SK-N-SH (cell line): ENCODE data around the gene POLR1A. TPM values are rescaled to one million over a fixed set of nuclear protein-coding genes. Genes with fewer than 3 reads are reported as not detected.
A peak's percentile ranks its signal among the peaks of the same experiment; 100 is the strongest.

Experiments
- CTCF ChIA-PET: fragments of 300-600, 350-600 bp; formaldehyde crosslinking; extraction: SDS; loops from one replicate; lab custom pipeline; 2021; lab: Yijun Ruan, JAX
- POLR2A ChIA-PET: fragments of 350-600 bp; sonication (Branson Sonifier 250); formaldehyde crosslinking; extraction: SDS; loops from one replicate; lab custom pipeline; 2020; ENCODE audit warnings: antibody characterized with exemption, inconsistent platforms; lab: Yijun Ruan, JAX
- DNase-seq: peaks from one replicate; pipeline ENCODE4 v3.0.0; 2012
- H2AFZ ChIP-seq: fragments of 200-600 bp; sonication (generic); 2 replicates; pipeline ENCODE4 v1.8.1; 2016; ENCODE audit warnings: antibody characterized with exemption, mild to moderate bottlenecking, low read depth
- H3F3A ChIP-seq: fragments of 200-600 bp; sonication (generic); replicated peaks from 2 replicates; pipeline ENCODE3; 2016; ENCODE audit warnings: antibody characterized with exemption, mild to moderate bottlenecking; ENCODE audit not compliant: insufficient read depth
- H3K27ac ChIP-seq, 2 experiments: fragments of 200-500 bp in 1 of 2; fragments of 200-600 bp in 1 of 2; sonication (Bioruptor generic) in 1 of 2; sonication (generic), shearing (Covaris generic) in 1 of 2; 2 replicates each; pipeline versions ENCODE4 v1.5.1 to v1.6.1; 2014 to 2016; ENCODE audit warnings: low read depth in 2 of 2, inconsistent platforms in 1 of 2, low read length in 1 of 2, mild to moderate bottlenecking in 1 of 2, mixed read lengths in 1 of 2
- H3K27me3 ChIP-seq: fragments of 200-600 bp; sonication (generic), shearing (Covaris generic); 2 replicates; pipeline ENCODE4 v1.6.1; 2016; ENCODE audit warnings: mixed run types; ENCODE audit not compliant: insufficient read depth
- H3K36me3 ChIP-seq, 2 experiments: fragments of 200-500 bp in 1 of 2; fragments of 200-600 bp in 1 of 2; sonication (Bioruptor generic) in 1 of 2; sonication (generic) in 1 of 2; replicated peaks in 1 of 2; 2 replicates each; pipeline versions ENCODE3 to v1.5.1; 2014 to 2016; ENCODE audit warnings: low read length in 1 of 2, mild to moderate bottlenecking in 1 of 2; ENCODE audit not compliant: insufficient read depth in 2 of 2, control insufficient read depth in 1 of 2
- H3K4me1 ChIP-seq, 2 experiments: fragments of 200-500 bp in 1 of 2; fragments of 200-600 bp in 1 of 2; sonication (Bioruptor generic) in 1 of 2; sonication (generic), shearing (Covaris generic) in 1 of 2; 2 replicates each; pipeline versions ENCODE4 v1.5.1 to v1.6.1; 2014 to 2016; ENCODE audit warnings: low read depth in 1 of 2, low read length in 1 of 2, mixed run types in 1 of 2; ENCODE audit not compliant: insufficient read depth in 2 of 2, control insufficient read depth in 1 of 2
- H3K4me2 ChIP-seq: fragments of 200-600 bp; sonication (generic), shearing (Covaris generic); 2 replicates; pipeline ENCODE4 v1.6.1; 2017; ENCODE audit warnings: mixed run types
- H3K4me3 ChIP-seq, 2 experiments: fragments of 200-500 bp in 1 of 2; fragments of 200-600 bp in 1 of 2; sonication (Bioruptor generic) in 1 of 2; sonication (generic), shearing (Covaris generic) in 1 of 2; 2 replicates each; pipeline versions ENCODE4 v1.5.1 to v1.8.1; 2014 to 2016; ENCODE audit warnings: low read depth in 2 of 2, inconsistent platforms in 1 of 2, low read length in 1 of 2, mild to moderate bottlenecking in 1 of 2, mixed read lengths in 1 of 2, moderate library complexity in 1 of 2
- H3K79me2 ChIP-seq: fragments of 200-600 bp; sonication (generic); 2 replicates; pipeline ENCODE4 v1.8.1; 2017; ENCODE audit warnings: mild to moderate bottlenecking; ENCODE audit not compliant: insufficient read depth
- H3K9ac ChIP-seq: fragments of 200-600 bp; sonication (generic); 2 replicates; pipeline ENCODE4 v1.6.1; 2017; ENCODE audit warnings: mixed run types
- H3K9me2 ChIP-seq: fragments of 200-600 bp; sonication (generic); 2 replicates; pipeline ENCODE4 v1.6.1; 2017; ENCODE audit warnings: mixed run types
- H3K9me3 ChIP-seq: fragments of 200-600 bp; sonication (generic); 2 replicates; pipeline ENCODE4 v1.6.1; 2017; ENCODE audit warnings: mixed run types, mild to moderate bottlenecking, moderate library complexity
- H4K20me1 ChIP-seq: fragments of 200-600 bp; sonication (generic); 2 replicates; pipeline ENCODE4 v1.6.1; 2017; ENCODE audit warnings: mild to moderate bottlenecking, mixed run types; ENCODE audit not compliant: insufficient read depth
- EP300 ChIP-seq, 2 experiments: IDR thresholded peaks; 2 replicates each; pipeline versions ENCODE4 v1.4.0 to v1.6.1; 2012; ENCODE audit warnings: borderline replicate concordance in 1 of 2, low read depth in 1 of 2, low read length in 1 of 2
- FOXJ3 ChIP-seq: sonication (generic); formaldehyde crosslinking; IDR thresholded peaks from 2 replicates; pipeline ENCODE4 v1.5.1; 2020; ENCODE audit warnings: mild to moderate bottlenecking, missing genetic modification reagents
- GATA2 ChIP-seq: sonication (generic); formaldehyde crosslinking; IDR thresholded peaks from 2 replicates; pipeline ENCODE4 v1.5.0; 2020; ENCODE audit warnings: mild to moderate bottlenecking, missing genetic modification reagents
- JUND ChIP-seq: IDR thresholded peaks from 2 replicates; pipeline ENCODE4 v1.4.0; 2012
- MXI1 ChIP-seq: IDR thresholded peaks from 2 replicates; pipeline ENCODE4 v1.6.1; 2012; ENCODE audit warnings: mild to moderate bottlenecking, low read depth, low read length, improper control_type of control experiment
- NFIC ChIP-seq: IDR thresholded peaks from 2 replicates; pipeline ENCODE4 v1.4.0; 2012; ENCODE audit warnings: borderline replicate concordance
- POLR2AphosphoS5 ChIP-seq: IDR thresholded peaks from 2 replicates; pipeline ENCODE4 v1.6.1; 2012; ENCODE audit warnings: low read depth, low read length
- SIN3A ChIP-seq: IDR thresholded peaks from 2 replicates; pipeline ENCODE4 v1.6.1; 2012; ENCODE audit warnings: low read depth, mild to moderate bottlenecking, low read length, moderate library complexity, borderline replicate concordance
- SMC3 ChIP-seq: IDR thresholded peaks from 2 replicates; pipeline ENCODE4 v1.6.1; 2012; ENCODE audit warnings: low read depth, low read length, improper control_type of control experiment
- TCF12 ChIP-seq: IDR thresholded peaks from 2 replicates; pipeline ENCODE4 v1.4.0; 2012
- TEAD4 ChIP-seq: IDR thresholded peaks from 2 replicates; pipeline ENCODE4 v1.4.0; 2012; ENCODE audit warnings: mild to moderate bottlenecking, borderline replicate concordance; ENCODE audit not compliant: insufficient read depth
- WGBS: methylation state at CpG from one replicate; pipeline ENCODE4 v1.1.6; 2017; ENCODE audit warnings: low lambda C conversion rate; 5-methylcytosine and 5-hydroxymethylcytosine counted together
- polyA plus RNA-seq, 3 experiments: library from polyadenylated mRNA; depleted of rRNA; stranded (reverse); fragments of >200 nt; gene quantifications; 2 replicates each; pipeline ENCODE4 v1.2.3, GENCODE V29; 2012
- TF ChIP-seq, protein P1 (sequence below): IDR thresholded peaks from 2 replicates; pipeline ENCODE4 v1.4.0; 2012; ENCODE audit warnings: low read depth
- TF ChIP-seq, protein P2 (sequence below): fragments of 150-350 bp; IDR thresholded peaks from 2 replicates; pipeline ENCODE4 v1.6.1; 2016; ENCODE audit warnings: mild to moderate bottlenecking, low read depth, low read length
- TF ChIP-seq, protein P3 (sequence below): IDR thresholded peaks from 2 replicates; pipeline ENCODE4 v1.4.0; 2012; ENCODE audit warnings: low read depth, borderline replicate concordance

Gene POLR1A
- polyA plus RNA-seq, 1 of the 3 experiments (the other 2 are of a cell fraction): 6.1 TPM

DNA sequence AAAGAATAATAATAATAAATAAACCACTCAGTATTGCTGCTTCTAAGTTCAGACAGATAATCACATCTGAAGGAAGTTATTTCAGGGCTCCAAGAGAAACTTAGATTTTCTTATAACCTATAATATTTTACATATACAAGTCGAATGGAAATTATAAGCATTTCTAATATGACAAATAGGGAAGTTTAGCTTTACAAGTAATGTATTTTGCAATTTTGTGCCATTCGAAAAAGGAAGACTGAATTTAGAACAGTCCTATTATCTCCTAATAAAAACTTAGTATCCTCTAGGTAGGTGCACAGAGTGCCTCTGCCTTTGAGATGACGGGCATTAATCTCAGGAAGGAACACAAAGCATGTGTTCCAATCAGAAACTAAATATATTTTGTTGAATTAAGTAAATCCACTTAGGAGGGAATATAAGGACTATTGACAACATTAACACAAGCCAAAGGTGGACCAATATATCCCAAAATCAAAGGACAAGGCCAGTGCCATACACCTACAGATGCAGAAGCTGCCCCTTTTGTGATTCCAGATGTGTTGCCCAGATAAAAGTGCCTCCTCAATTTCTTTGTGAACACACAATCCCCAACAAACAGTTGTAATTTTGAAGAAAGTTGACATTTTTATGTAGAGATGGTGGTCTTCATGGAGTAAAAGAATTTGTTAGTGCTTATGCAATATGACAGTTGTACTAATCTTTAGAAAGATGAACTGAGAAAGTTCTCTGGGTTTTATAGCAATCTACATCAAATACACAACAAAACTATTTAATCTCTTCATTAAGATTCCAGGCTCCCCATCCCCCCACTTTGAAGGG lies 37.0 kb upstream of the POLR1A start:
- no peak overlapping the region for H3K4me3 ChIP-seq
- no peak overlapping the region for H2AFZ ChIP-seq
- POLR2A ChIA-PET: no interaction called here
- peaks cover 22% of the 10 kb centered on the region for H3F3A ChIP-seq
- H3K4me1 ChIP-seq: no peaks in the 10 kb centered on the region
- H3K4me2 ChIP-seq: no peak overlapping the region
- no peak overlapping the region for H3K27ac ChIP-seq
- no peaks in the 10 kb centered on the region for H3K79me2 ChIP-seq
- no peaks in the 10 kb centered on the region for H3K9me3 ChIP-seq
- H4K20me1 ChIP-seq: no peaks in the 10 kb centered on the region
- no peak for DNase-seq
- no peaks in the 10 kb centered on the region for H3K9me2 ChIP-seq
- no peak for TF ChIP-seq MXI1
- TF ChIP-seq, protein P1, sequence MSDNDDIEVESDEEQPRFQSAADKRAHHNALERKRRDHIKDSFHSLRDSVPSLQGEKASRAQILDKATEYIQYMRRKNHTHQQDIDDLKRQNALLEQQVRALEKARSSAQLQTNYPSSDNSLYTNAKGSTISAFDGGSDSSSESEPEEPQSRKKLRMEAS: no peak
- TF ChIP-seq, protein P2, sequence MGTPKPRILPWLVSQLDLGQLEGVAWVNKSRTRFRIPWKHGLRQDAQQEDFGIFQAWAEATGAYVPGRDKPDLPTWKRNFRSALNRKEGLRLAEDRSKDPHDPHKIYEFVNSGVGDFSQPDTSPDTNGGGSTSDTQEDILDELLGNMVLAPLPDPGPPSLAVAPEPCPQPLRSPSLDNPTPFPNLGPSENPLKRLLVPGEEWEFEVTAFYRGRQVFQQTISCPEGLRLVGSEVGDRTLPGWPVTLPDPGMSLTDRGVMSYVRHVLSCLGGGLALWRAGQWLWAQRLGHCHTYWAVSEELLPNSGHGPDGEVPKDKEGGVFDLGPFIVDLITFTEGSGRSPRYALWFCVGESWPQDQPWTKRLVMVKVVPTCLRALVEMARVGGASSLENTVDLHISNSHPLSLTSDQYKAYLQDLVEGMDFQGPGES: no peak
- no peak for TF ChIP-seq TEAD4
- no peak for TF ChIP-seq GATA2 (CRISPR knock-in tag)
- no peak for TF ChIP-seq SMC3
- TF ChIP-seq SIN3A: no peak
- no peak for TF ChIP-seq TCF12
- TF ChIP-seq FOXJ3 (CRISPR knock-in tag): no peak
- TF ChIP-seq JUND: no peak
- TF ChIP-seq, protein P3, sequence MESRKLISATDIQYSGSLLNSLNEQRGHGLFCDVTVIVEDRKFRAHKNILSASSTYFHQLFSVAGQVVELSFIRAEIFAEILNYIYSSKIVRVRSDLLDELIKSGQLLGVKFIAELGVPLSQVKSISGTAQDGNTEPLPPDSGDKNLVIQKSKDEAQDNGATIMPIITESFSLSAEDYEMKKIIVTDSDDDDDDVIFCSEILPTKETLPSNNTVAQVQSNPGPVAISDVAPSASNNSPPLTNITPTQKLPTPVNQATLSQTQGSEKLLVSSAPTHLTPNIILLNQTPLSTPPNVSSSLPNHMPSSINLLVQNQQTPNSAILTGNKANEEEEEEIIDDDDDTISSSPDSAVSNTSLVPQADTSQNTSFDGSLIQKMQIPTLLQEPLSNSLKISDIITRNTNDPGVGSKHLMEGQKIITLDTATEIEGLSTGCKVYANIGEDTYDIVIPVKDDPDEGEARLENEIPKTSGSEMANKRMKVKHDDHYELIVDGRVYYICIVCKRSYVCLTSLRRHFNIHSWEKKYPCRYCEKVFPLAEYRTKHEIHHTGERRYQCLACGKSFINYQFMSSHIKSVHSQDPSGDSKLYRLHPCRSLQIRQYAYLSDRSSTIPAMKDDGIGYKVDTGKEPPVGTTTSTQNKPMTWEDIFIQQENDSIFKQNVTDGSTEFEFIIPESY: no peak
- TF ChIP-seq EP300 (IDR thresholded peaks at IDR 0.05; ENCODE audit: borderline replicate concordance in 1 of 2, low read depth in 1 of 2, low read length in 1 of 2): no peak
- H3K27me3 ChIP-seq: no peaks in the 10 kb centered on the region
- H3K36me3 ChIP-seq: peaks cover 75 to 87% of the 10 kb centered on the region in 2 experiments
- WGBS: 69% methylated on average over 3 of the region's 3 CpGs
- no peak overlapping the region for H3K9ac ChIP-seq
- CTCF ChIA-PET: interaction anchor here (0.9 kb wide), 1 partner anchor 315 kb away, joined by 4 read pairs; no protein-coding TSS in a partner anchor

DNA sequence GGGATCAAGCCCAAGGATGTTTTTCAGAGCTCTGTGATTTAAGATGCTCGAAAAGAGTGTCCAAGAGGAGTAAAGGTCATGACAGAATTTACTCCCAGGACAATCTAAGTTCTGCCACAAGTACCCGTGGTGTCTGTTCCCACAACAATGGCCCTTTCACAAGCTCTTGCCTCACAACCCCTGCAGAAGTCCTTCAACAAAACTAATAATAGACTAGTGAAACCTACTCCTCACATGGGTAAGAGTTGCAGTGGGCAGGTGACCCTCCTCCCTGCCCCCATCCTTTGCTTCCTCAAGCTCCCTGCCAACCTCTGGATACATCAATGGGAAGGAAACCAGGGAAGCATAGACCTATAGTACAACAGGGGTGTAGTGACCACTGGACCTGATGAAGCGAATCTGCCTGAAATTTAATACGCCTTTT lies 35.3 kb upstream of the POLR1A start:
- Histone ChIP-seq H3K4me1 (no peaks in the 10 kb centered on the region), H3K4me3 (no peak overlapping the region), H2AFZ (no peak overlapping the region), H3K9me2 (no peaks in the 10 kb centered on the region), H3K27me3 (no peaks in the 10 kb centered on the region), H3K79me2 (no peaks in the 10 kb centered on the region), H3K27ac (no peak overlapping the region), H4K20me1 (no peaks in the 10 kb centered on the region), H3K4me2 (no peak overlapping the region), H3F3A (peaks cover 19% of the 10 kb centered on the region), H3K36me3 (peaks cover 80 to 87% of the 10 kb centered on the region in 2 experiments), H3K9ac (no peak overlapping the region), H3K9me3 (no peaks in the 10 kb centered on the region)
- TF ChIP-seq POLR2AphosphoS5 (peak; percentile 29), NFIC (no peak)
- CTCF ChIA-PET: interaction anchor here (1.0 kb wide), 1 partner anchor 504 kb away, joined by 3 read pairs; no protein-coding TSS in a partner anchor
- 96% methylated on average over 4 of the region's 4 CpGs for WGBS
- POLR2A ChIA-PET: interaction anchor here (1.0 kb wide), 1 partner anchor 314 kb away, joined by 3 read pairs; no protein-coding TSS in a partner anchor
- DNase-seq: no peak
